Cardiac muscle cell (in vitro differentiated cells and primary cell): ENCODE data around the gene KLHL8. TPM values are rescaled to one million over a fixed set of nuclear protein-coding genes. Genes with fewer than 3 reads are reported as not detected.

Source experiments
- DNase-seq, 2 donors: peaks; one replicate each; pipeline versions ENCODE4 v3.0.0 to v3.0.0-alpha.2; 2010 to 2017; ENCODE audit warnings: low read depth in 1 of 2, low spot score in 1 of 2
- H3K27ac ChIP-seq: fragments of 200-600 bp; sonication (generic); 2 replicates; pipeline ENCODE4 v1.5.1; 2016
- H3K27me3 ChIP-seq: fragments of 200-600 bp; sonication (generic); 2 replicates; pipeline ENCODE4 v1.6.0; 2016; ENCODE audit warnings: control low read depth
- H3K36me3 ChIP-seq: fragments of 200-600 bp; sonication (generic); 2 replicates; pipeline ENCODE4 v1.5.1; 2016; ENCODE audit warnings: control low read depth
- H3K4me1 ChIP-seq: fragments of 200-600 bp; sonication (generic); 2 replicates; pipeline ENCODE4 v1.8.1; 2017; ENCODE audit warnings: low read depth, mild to moderate bottlenecking, mixed run types
- H3K4me3 ChIP-seq: fragments of 200-600 bp; sonication (generic); 2 replicates; pipeline ENCODE4 v1.5.1; 2016; ENCODE audit warnings: mild to moderate bottlenecking
- H3K9me3 ChIP-seq: fragments of 200-600 bp; sonication (generic); 2 replicates; pipeline ENCODE4 v1.5.1; 2017; ENCODE audit warnings: low read depth, mild to moderate bottlenecking, control low read depth
- polyA plus RNA-seq: library from polyadenylated mRNA; unstranded; fragments of >200 nt; fragmentation: Nextera tagmentation; extraction: Ambion mirVana; gene quantifications from 2 replicates; pipeline ENCODE4 v1.2.1, GENCODE V29; 2016
- total RNA-seq: library from RNA; depleted of rRNA; stranded (reverse); fragments of >200 nt; gene quantifications from 2 replicates; pipeline ENCODE4 v1.2.3, GENCODE V29; 2016
- TF ChIP-seq, protein P1 (sequence below): IDR thresholded peaks from 2 replicates; pipeline ENCODE4 v1.5.1; 2012; ENCODE audit warnings: low read depth, mild to moderate bottlenecking, low read length

KLHL8 gene
- total and polyA plus RNA-seq, 2 experiments from 2014 or later = 5.4 to 8.0 TPM

DNA sequence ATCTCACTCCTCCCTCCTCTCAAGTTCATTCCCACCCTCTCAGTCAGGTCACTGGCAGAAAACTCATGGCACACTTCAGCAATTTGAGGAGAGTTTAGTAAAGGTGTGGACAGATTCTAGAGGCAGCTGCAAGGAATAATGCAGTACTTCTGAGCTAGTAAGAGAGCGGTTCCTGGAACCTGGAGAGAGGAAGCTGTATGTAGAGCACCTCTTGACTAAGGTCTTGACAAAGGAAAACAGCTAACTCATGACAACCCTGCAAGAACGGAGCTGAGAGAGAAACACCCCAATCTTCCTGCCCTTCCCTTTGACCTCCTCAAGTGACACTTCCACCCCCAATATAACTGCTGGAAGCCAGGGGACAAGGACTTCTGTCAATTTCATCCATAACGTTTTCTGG is 9.6 kb upstream of the KLHL8 start:
- peak in 1 of 2 donors; percentile 21 for DNase-seq
- no peaks in the 10 kb centered on the region for H3K27me3 ChIP-seq
- no peak overlapping the region for H3K4me3 ChIP-seq
- H3K9me3 ChIP-seq = no peaks in the 10 kb centered on the region
- H3K4me1 ChIP-seq = no peaks in the 10 kb centered on the region
- no peak overlapping the region for H3K27ac ChIP-seq
- TF ChIP-seq, protein P1, sequence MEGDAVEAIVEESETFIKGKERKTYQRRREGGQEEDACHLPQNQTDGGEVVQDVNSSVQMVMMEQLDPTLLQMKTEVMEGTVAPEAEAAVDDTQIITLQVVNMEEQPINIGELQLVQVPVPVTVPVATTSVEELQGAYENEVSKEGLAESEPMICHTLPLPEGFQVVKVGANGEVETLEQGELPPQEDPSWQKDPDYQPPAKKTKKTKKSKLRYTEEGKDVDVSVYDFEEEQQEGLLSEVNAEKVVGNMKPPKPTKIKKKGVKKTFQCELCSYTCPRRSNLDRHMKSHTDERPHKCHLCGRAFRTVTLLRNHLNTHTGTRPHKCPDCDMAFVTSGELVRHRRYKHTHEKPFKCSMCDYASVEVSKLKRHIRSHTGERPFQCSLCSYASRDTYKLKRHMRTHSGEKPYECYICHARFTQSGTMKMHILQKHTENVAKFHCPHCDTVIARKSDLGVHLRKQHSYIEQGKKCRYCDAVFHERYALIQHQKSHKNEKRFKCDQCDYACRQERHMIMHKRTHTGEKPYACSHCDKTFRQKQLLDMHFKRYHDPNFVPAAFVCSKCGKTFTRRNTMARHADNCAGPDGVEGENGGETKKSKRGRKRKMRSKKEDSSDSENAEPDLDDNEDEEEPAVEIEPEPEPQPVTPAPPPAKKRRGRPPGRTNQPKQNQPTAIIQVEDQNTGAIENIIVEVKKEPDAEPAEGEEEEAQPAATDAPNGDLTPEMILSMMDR = no peak
- no peaks in the 10 kb centered on the region for H3K36me3 ChIP-seq

DNA sequence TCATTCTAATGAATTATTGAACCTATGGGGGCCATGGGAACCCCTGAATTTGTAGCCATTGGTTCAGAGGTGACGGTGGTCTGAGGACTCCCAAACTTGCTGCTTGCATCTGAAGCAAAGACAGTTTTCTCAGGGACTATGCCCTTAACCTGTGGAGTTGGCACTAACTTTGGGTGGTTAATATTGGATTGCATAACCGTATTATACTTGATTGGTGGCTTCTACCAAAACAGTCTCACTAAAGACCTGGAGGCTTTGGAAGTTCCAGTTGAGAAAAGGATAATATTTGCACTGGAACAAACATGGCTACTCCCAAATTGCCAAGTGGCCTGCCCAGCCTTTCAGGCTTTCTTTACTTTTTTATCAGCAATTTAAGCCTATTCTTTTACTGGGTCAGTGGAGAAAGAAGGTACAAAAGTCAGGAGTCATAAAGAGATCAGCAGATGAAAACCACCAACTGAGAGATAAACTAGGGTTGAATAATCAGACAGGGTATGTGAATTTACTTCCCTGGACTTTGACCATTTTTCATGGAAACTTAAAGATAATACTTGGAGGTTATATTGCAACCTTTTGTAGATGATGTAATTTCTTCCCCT is 7.9 kb upstream of the KLHL8 start:
- no peak overlapping the region for H3K4me3 ChIP-seq

DNA sequence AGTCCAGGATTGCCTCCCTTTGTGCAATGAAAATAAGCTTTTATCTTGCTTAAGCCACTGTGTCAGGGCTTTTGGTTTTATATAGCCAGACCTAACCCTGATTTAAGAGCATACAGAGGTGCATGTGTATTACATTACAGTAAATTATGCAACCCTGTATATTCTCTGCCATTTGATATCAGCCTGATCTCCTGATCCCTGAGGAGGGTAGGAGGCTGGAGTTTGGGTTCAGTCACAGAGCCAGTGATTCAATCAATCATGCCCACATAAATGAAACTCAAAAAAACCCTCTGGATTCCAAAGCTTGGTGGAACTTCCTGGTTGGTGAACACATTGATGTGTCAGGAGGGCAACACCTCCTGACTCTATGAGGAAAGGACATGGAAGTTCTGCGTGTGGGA is 7.3 kb upstream of the KLHL8 start:
- Histone ChIP-seq H3K9me3 (no peaks in the 10 kb centered on the region), H3K27me3 (no peaks in the 10 kb centered on the region), H3K4me1 (no peaks in the 10 kb centered on the region), H3K27ac (no peak overlapping the region), H3K36me3 (no peaks in the 10 kb centered on the region), H3K4me3 (no peak overlapping the region)
- TF ChIP-seq, protein P1 = no peak
- DNase-seq = no peak

More for the DNA sequence above, 7.9 kb upstream of the KLHL8 start:
- H3K9me3 ChIP-seq = no peaks in the 10 kb centered on the region
- H3K36me3 ChIP-seq = no peaks in the 10 kb centered on the region
- TF ChIP-seq, protein P1 = no peak
- no peak for DNase-seq
- no peak overlapping the region for H3K27ac ChIP-seq
- no peaks in the 10 kb centered on the region for H3K27me3 ChIP-seq
- no peaks in the 10 kb centered on the region for H3K4me1 ChIP-seq

DNA sequence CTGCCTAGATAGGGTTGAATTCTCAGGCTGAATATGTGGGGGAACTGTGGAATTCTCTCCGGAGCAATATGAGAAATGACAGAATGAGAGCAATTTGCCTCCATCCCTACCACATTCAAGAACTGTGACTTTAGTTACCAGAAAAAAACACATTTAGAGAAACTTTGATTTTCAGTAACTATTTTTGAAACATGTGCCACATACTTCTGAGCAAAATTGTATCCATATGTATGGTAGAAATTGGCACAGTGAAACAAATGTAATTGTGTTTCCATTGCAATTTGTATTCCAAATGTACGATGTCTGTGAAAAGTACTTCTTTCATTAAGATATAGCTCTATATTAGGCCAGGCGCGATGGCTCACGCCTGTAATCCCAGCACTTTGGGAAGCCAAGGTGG is 5.5 kb upstream of the KLHL8 start:
- no peaks in the 10 kb centered on the region for H3K36me3 ChIP-seq
- no peaks in the 10 kb centered on the region for H3K9me3 ChIP-seq
- H3K4me1 ChIP-seq = no peaks in the 10 kb centered on the region
- TF ChIP-seq, protein P1 = no peak
- no peak overlapping the region for H3K4me3 ChIP-seq
- H3K27ac ChIP-seq = no peak overlapping the region
- no peaks in the 10 kb centered on the region for H3K27me3 ChIP-seq
- DNase-seq = no peak

DNA sequence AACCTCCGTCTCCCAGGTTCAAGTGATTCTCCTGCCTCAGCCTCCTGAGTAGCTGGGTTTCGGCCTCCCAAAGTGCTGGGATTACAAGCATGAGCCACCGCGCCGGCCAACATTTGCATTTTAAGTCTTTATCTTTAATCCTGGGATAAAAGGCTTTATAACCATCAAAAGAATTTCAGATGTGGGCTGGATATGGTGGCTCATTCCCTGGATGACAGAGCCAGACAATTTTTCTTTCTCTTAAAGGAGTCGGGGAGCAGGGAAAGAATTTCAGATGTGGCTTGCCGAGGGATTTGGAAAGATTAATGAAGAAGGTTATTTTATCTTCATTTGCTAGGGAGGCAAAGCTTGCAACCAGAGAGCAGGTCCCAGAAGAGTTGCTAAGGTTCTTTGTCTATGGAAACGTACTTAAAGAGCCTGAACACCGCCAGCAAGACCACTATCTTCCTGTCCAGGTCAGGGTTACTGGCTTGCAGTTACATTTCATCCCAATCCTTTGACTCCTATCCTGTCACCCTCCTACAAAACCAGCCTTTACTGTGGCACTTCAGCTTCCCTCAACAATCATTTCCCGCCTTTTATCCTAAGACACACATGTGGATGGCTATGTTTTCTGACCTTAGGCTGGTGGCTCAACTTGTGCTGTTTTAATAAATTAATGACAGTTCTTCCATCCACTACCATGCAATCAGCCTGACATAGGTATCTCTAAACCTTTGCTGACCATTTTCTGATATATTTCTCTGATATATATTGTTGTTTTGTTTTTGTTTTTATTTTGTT is 3.9 kb upstream of the KLHL8 start:
- DNase-seq = no peak
- Histone ChIP-seq H3K4me3 (no peak overlapping the region), H3K4me1 (no peaks in the 10 kb centered on the region), H3K9me3 (no peaks in the 10 kb centered on the region), H3K36me3 (no peaks in the 10 kb centered on the region), H3K27me3 (no peaks in the 10 kb centered on the region), H3K27ac (no peak overlapping the region)
- TF ChIP-seq, protein P1 = no peak
